Duodenal mucosa (tissue), 2 donors: ENCODE results near the gene GTPBP4.
"Not testable (repeated sequence)": the region's sequence is repeated elsewhere in the genome, so short reads cannot be mapped to it uniquely, and the experiment has no call there.

Experiments
- H3K27ac ChIP-seq: one replicate; pipeline ENCODE4 v1.7.0; 2013; ENCODE audit warnings: low read depth, low read length
- H3K27me3 ChIP-seq, 2 donors: one replicate each; pipeline ENCODE4 v1.7.0; 2013; ENCODE audit warnings: low read length in 2 of 2, control low read depth in 1 of 2; ENCODE audit not compliant: insufficient read depth in 2 of 2, control insufficient read depth in 1 of 2
- H3K36me3 ChIP-seq, 2 donors: one replicate each; pipeline ENCODE4 v1.7.0; 2013; ENCODE audit warnings: low read length in 2 of 2, control low read depth in 1 of 2; ENCODE audit not compliant: insufficient read depth in 2 of 2, control insufficient read depth in 1 of 2
- H3K4me1 ChIP-seq, 2 donors: one replicate each; pipeline ENCODE4 v1.7.0; 2013; ENCODE audit warnings: low read length in 2 of 2, control low read depth in 1 of 2; ENCODE audit not compliant: insufficient read depth in 2 of 2, control insufficient read depth in 1 of 2
- H3K4me3 ChIP-seq, 2 donors: one replicate each; pipeline ENCODE4 v1.7.0; 2013; ENCODE audit warnings: low read length in 2 of 2, low read depth in 1 of 2
- H3K9ac ChIP-seq, 2 donors: one replicate each; pipeline ENCODE4 v1.7.0; 2013; ENCODE audit warnings: low read length in 2 of 2, low read depth in 1 of 2
- H3K9me3 ChIP-seq, 2 donors: one replicate each; pipeline ENCODE4 v1.7.0; 2013; ENCODE audit warnings: low read length in 2 of 2, control low read depth in 1 of 2; ENCODE audit not compliant: control insufficient read depth in 1 of 2

Gene GTPBP4

GRCh38 chr10:1037098-1037497, 48.9 kb downstream of the GTPBP4 start:
- Histone ChIP-seq H3K27ac (no peak overlapping the region), H3K9ac (no peak overlapping the region), H3K36me3 (peaks cover 8 to 39% of the 10 kb centered on the region in 2 donors), H3K4me1 (peaks cover 6% of the 10 kb centered on the region in 2 donors), H3K9me3 (no peaks in the 10 kb centered on the region), H3K27me3 (no peaks in the 10 kb centered on the region), H3K4me3 (no peak overlapping the region)

DNA sequence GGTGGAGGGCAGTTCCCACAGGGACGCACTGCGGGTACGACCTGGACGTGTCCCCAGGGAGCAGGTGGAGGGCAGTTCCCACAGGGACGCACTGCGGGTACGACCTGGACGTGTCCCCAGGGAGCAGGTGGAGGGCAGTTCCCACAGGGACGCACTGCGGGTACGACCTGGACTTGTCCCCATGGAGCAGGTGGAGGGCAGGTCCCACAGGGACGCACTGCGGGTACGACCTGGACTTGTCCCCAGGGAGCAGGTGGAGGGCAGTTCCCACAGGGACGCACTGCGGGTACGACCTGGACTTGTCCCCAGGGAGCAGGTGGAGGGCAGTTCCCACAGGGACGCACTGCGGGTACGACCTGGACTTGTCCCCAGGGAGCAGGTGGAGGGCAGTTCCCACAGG, 50.5 kb downstream of the GTPBP4 start:
- not testable (repeated sequence) for H3K27ac ChIP-seq, H3K9me3 ChIP-seq, H3K27me3 ChIP-seq, H3K4me3 ChIP-seq, H3K9ac ChIP-seq
- H3K36me3 ChIP-seq, result peaks cover 8 to 54% of the 10 kb centered on the region in 2 donors
- peaks cover 6 to 12% of the 10 kb centered on the region in 2 donors for H3K4me1 ChIP-seq

DNA sequence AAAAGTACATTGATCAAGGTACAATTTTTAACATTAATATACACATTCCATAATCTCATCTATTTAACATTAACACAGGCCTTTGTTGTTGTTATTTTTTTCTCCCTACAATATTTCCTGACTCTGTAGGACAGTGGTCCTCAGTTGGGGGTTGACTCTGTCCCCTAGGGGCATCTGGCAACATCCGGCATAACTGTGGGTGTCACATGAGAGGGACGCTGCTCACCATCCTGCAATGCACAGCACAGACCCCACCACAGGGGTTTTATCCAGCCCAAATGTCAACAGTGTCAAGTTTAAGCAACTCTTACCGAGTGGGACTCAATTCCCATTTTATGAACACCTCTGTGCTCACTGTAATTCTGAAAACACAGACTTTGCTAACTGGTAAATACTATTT, 51.9 kb downstream of the GTPBP4 start:
- Histone ChIP-seq H3K27me3 (no peaks in the 10 kb centered on the region), H3K9me3 (no peaks in the 10 kb centered on the region), H3K4me1 (peaks cover 12 to 23% of the 10 kb centered on the region in 2 donors), H3K36me3 (peaks cover 8 to 59% of the 10 kb centered on the region in 2 donors), H3K9ac (no peak overlapping the region), H3K4me3 (no peak overlapping the region), H3K27ac (no peak overlapping the region)

DNA sequence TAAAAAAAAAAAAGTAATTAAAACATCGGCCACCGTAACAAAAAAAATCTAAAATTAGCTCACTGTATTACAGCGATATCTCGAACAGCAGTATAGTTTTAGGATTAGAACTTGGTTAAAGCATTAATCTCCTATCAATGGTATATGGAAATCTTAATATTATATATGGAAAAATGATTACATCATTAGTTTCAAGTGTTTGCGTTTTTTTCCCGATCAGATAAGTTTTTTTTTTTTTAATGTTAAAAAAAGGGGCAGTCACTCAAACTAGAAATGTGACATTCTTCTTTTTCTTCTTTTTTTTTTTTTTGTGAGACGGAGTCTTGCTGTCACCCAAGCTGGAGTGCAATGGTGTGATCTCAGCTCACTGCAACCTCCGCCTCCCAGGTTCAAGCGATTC, 53.3 kb downstream of the GTPBP4 start:
- no peaks in the 10 kb centered on the region for H3K27me3 ChIP-seq
- peaks cover 9 to 32% of the 10 kb centered on the region in 2 donors for H3K4me1 ChIP-seq
- no peak overlapping the region for H3K4me3 ChIP-seq
- H3K9me3 ChIP-seq, result no peaks in the 10 kb centered on the region
- no peak overlapping the region for H3K9ac ChIP-seq
- no peak overlapping the region for H3K27ac ChIP-seq
- peaks cover 8 to 56% of the 10 kb centered on the region in 2 donors for H3K36me3 ChIP-seq

GRCh38 chr10:1043532-1043995, 55.3 kb downstream of the GTPBP4 start:
- Histone ChIP-seq H3K9me3 (no peaks in the 10 kb centered on the region), H3K4me3 (peak overlapping the region in 1 of 2 donors; percentile 44), H3K27me3 (no peaks in the 10 kb centered on the region), H3K4me1 (peaks cover 12 to 32% of the 10 kb centered on the region in 2 donors), H3K36me3 (peaks cover 8 to 42% of the 10 kb centered on the region in 2 donors), H3K27ac (peak overlapping the region; percentile 61), H3K9ac (no peak overlapping the region)

GRCh38 chr10:1044146-1044545, 55.9 kb downstream of the GTPBP4 start:
- peaks cover 6 to 38% of the 10 kb centered on the region in 2 donors for H3K36me3 ChIP-seq
- no peak overlapping the region for H3K4me3 ChIP-seq
- no peak overlapping the region for H3K27ac ChIP-seq
- H3K9ac ChIP-seq, result no peak overlapping the region
- H3K9me3 ChIP-seq, result no peaks in the 10 kb centered on the region
- peaks cover 12 to 32% of the 10 kb centered on the region in 2 donors for H3K4me1 ChIP-seq
- H3K27me3 ChIP-seq, result no peaks in the 10 kb centered on the region

GRCh38 chr10:1044964-1045363, 56.7 kb downstream of the GTPBP4 start:
- no peak overlapping the region for H3K4me3 ChIP-seq
- no peak overlapping the region for H3K27ac ChIP-seq
- H3K9ac ChIP-seq, result no peak overlapping the region
- H3K9me3 ChIP-seq, result no peaks in the 10 kb centered on the region
- no peaks in the 10 kb centered on the region for H3K27me3 ChIP-seq
- peaks cover 2 to 38% of the 10 kb centered on the region in 2 donors for H3K36me3 ChIP-seq
- peaks cover 12 to 32% of the 10 kb centered on the region in 2 donors for H3K4me1 ChIP-seq

GRCh38 chr10:1045415-1045814, 57.2 kb downstream of the GTPBP4 start:
- H3K27me3 ChIP-seq, result no peaks in the 10 kb centered on the region
- no peak overlapping the region for H3K9ac ChIP-seq
- H3K9me3 ChIP-seq, result no peaks in the 10 kb centered on the region
- H3K4me1 ChIP-seq, result peaks cover 15 to 36% of the 10 kb centered on the region in 2 donors
- H3K36me3 ChIP-seq, result peaks cover 2 to 34% of the 10 kb centered on the region in 2 donors
- H3K4me3 ChIP-seq, result no peak overlapping the region
- H3K27ac ChIP-seq, result no peak overlapping the region

DNA sequence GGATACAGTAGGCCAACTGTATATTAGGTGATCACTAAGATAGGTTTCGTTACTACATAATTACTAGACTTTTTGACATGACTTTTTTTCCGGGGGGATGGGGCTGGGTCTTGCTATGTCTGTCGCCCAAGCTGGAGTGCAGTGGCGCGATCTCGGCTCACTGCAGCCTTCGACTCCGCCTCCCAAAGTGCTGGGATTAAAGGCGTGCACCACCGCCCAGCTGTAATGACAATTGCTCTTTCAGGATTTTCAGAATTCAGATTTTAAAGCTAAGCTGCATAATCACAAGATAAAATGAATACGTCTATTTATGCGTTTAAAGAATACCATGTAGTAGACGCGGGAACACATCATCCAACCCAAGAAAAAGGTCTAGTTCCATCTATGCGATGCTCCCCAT, 59.7 kb downstream of the GTPBP4 start:
- peak overlapping the region; percentile 87 to 91 for H3K9ac ChIP-seq
- peaks cover 24 to 40% of the 10 kb centered on the region in 2 donors for H3K4me1 ChIP-seq
- peak overlapping the region; percentile 97 to 98 for H3K4me3 ChIP-seq

DNA sequence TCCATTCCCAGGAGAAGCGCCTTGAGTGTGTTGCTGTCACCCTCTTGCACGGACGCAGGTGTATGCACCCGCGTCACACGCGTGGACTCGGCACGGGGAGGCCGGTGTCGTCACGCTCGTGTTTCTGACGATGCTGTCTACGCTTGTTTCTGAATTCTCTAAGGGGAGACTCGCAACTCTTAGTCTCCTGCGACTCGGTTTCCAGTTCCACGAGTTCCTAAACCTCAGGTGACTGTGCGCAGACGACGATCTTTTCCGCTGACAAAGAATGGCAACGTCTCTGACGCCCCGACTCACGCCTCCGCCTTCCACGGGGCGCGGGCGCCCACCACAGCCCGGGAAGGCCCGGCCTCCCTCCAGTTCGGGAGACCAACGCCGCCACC, 60.1 kb downstream of the GTPBP4 start:
- H3K27me3 ChIP-seq, result no peaks in the 10 kb centered on the region
- H3K9me3 ChIP-seq, result no peaks in the 10 kb centered on the region
- H3K4me1 ChIP-seq, result peaks cover 24 to 39% of the 10 kb centered on the region in 2 donors

More for the DNA sequence above, 59.7 kb downstream of the GTPBP4 start:
- Histone ChIP-seq H3K27me3 (no peaks in the 10 kb centered on the region), H3K27ac (peak overlapping the region; percentile 100), H3K36me3 (peaks cover 5 to 18% of the 10 kb centered on the region in 2 donors), H3K9me3 (no peaks in the 10 kb centered on the region)

More for the DNA sequence above, 60.1 kb downstream of the GTPBP4 start:
- H3K27ac ChIP-seq, result peak overlapping the region; percentile 100
- peak overlapping the region; percentile 97 to 98 for H3K4me3 ChIP-seq
- peaks cover 5 to 14% of the 10 kb centered on the region in 2 donors for H3K36me3 ChIP-seq
- peak overlapping the region; percentile 87 to 91 for H3K9ac ChIP-seq
